ENCODE data around the gene GIPR.

DNA sequence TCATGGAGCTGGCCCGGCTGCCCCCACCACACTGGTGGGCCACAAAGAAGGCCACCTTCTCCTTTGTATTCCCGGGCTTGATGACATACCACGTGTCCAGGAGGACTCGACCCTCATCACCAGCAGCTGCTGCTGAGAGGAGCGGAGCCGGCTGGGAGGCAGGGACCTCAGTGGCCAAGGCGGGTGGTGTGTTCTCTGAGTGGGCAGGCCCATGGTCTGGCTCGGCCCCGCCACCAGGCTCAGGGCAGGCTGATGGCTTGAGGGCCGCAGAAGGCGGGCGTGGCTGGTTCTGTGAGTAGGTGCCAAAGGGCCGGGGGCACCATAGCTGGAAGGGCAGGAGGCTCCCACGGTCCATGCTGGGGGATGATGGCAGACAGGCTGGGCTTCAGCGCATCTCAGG lies 45.1 kb downstream of the GIPR start:
- no peak for TF ChIP-seq POLR2AphosphoS5 (IDR thresholded peaks at IDR 0.05; ENCODE audit: borderline replicate concordance, low read depth, low read length)
- TF ChIP-seq FOXP2 (optimal IDR thresholded peaks at IDR 0.05; ENCODE audit: control extremely low read depth, extremely low read length, insufficient read depth): no peak
- TF ChIP-seq EZH2 (IDR thresholded peaks at IDR 0.05): no peak

Data from SK-N-MC (cell line).